Stomach (tissue), 9 donors: ENCODE measurements around the gene FLII. TPM values are rescaled to one million over a fixed set of nuclear protein-coding genes. Genes with fewer than 3 reads are reported as not detected.

Source experiments
- DNase-seq, 2 donors: peaks; one replicate each; pipeline versions ENCODE4 v3.0.0 to v3.0.0-alpha.2; 2013 to 2019
- H3K27ac ChIP-seq, 5 donors: fragments of 200-600 bp in 4 of 5; sonication (generic) in 4 of 5; one replicate each; pipeline ENCODE4 v1.5.1; 2013 to 2019; ENCODE audit warnings: mild to moderate bottlenecking in 1 of 5, moderate library complexity in 1 of 5
- H3K27me3 ChIP-seq, 3 donors: fragments of 200-600 bp; sonication (generic); one replicate each; pipeline ENCODE4 v1.5.1; 2017 to 2019; ENCODE audit warnings: mixed run types in 1 of 3
- H3K36me3 ChIP-seq, 4 donors: fragments of 200-600 bp; sonication (generic); 1 replicate in 3 of 4; 2 replicates in 1 of 4; pipeline ENCODE4 v1.5.1; 2016 to 2019
- H3K4me1 ChIP-seq, 4 donors: fragments of 200-600 bp; sonication (generic); one replicate each; pipeline ENCODE4 v1.5.1; 2016 to 2019
- H3K4me3 ChIP-seq, 4 donors: fragments of 200-600 bp; sonication (generic) in 3 of 4; one replicate each; pipeline ENCODE4 v1.5.1; 2016 to 2019; ENCODE audit warnings: mild to moderate bottlenecking in 1 of 4
- H3K9me3 ChIP-seq, 4 donors: fragments of 200-600 bp; sonication (generic); one replicate each; pipeline ENCODE4 v1.5.1; 2016 to 2019
- CTCF ChIP-seq, 7 experiments: fragments of 450-650 bp in 4 of 7; fragments of 200-600 bp in 3 of 7; sonication (generic) in 3 of 7; IDR thresholded peaks; one replicate each; pipeline ENCODE4 v1.5.1; 2016 to 2019; ENCODE audit warnings: antibody characterized with exemption in 7 of 7, control low read depth in 2 of 7, mild to moderate bottlenecking in 1 of 7
- EP300 ChIP-seq: sonication (generic); formaldehyde crosslinking; IDR thresholded peaks from one replicate; pipeline ENCODE4 v1.6.1; 2017; ENCODE audit warnings: antibody characterized with exemption
- POLR2A ChIP-seq, 4 donors: fragments of 450-650 bp; IDR thresholded peaks; one replicate each; pipeline ENCODE4 v1.6.1; 2016; ENCODE audit warnings: antibody characterized with exemption in 4 of 4, control low read depth in 2 of 4, mild to moderate bottlenecking in 1 of 4, moderate library complexity in 1 of 4
- POLR2AphosphoS5 ChIP-seq, 3 donors: sonication (generic); formaldehyde crosslinking; IDR thresholded peaks; one replicate each; pipeline ENCODE4 v1.6.1; 2016; ENCODE audit warnings: antibody characterized with exemption in 3 of 3
- WGBS, 5 donors: extraction: QIAGEN DNeasy Blood & Tissue Kit in 3 of 5; methylation state at CpG; one replicate each; pipeline versions ENCODE4 v1.1.5 to v1.1.7; 2013 to 2018; 5-methylcytosine and 5-hydroxymethylcytosine counted together
- intact Hi-C: fragments of 100-400 bp; cut with DNase I; formaldehyde crosslinking; loops from one replicate; pipeline ENCODE4 v1.15.1; 2023; ENCODE audit warnings: low total_unique reads
- polyA plus RNA-seq, 3 donors: library from polyadenylated mRNA; stranded (reverse); fragments of 200-250 nt; gene quantifications; one replicate each; pipeline ENCODE4 v1.2.3, GENCODE V29; 2013
- total RNA-seq, 5 donors: library from RNA; depleted of rRNA; stranded (reverse); fragments of >200 nt; gene quantifications; one replicate each; pipeline versions ENCODE4 v1.1.0 to v1.2.3, GENCODE V29; 2014 to 2016
- donor health status: healthy with polysubstance abuse.
- donor health status: Bipolar disorder and iron deficiency.
- donor health status: healthy.

FLII gene
- total and polyA plus RNA-seq, 8 donors, result 107 to 677 (median 323) TPM

- intact Hi-C loops, result no loop called here
- Histone ChIP-seq H3K4me3 (no peak overlapping the region), H3K36me3 (peaks cover 0 to 11% (median 6%) of the 10 kb centered on the region in 4 donors), H3K4me1 (peaks cover 16 to 26% (median 22%) of the 10 kb centered on the region in 4 donors), H3K27ac (no peak overlapping the region), H3K9me3 (no peaks in the 10 kb centered on the region), H3K27me3 (no peaks in the 10 kb centered on the region)
- no peak for TF ChIP-seq CTCF (IDR thresholded peaks at IDR 0.05)
- no peak for TF ChIP-seq EP300
- TF ChIP-seq POLR2A (IDR thresholded peaks at IDR 0.05), result no peak
- no peak for TF ChIP-seq POLR2AphosphoS5 (IDR thresholded peaks at IDR 0.05)
- 90 to 99% (median 98%) methylated on average over 5 of the region's 5 CpGs for WGBS, 5 donors
- no peak for DNase-seq
These were observed 30.9 kb downstream of the FLII start for GRCh38 chr17:18227635-18228034.

DNA sequence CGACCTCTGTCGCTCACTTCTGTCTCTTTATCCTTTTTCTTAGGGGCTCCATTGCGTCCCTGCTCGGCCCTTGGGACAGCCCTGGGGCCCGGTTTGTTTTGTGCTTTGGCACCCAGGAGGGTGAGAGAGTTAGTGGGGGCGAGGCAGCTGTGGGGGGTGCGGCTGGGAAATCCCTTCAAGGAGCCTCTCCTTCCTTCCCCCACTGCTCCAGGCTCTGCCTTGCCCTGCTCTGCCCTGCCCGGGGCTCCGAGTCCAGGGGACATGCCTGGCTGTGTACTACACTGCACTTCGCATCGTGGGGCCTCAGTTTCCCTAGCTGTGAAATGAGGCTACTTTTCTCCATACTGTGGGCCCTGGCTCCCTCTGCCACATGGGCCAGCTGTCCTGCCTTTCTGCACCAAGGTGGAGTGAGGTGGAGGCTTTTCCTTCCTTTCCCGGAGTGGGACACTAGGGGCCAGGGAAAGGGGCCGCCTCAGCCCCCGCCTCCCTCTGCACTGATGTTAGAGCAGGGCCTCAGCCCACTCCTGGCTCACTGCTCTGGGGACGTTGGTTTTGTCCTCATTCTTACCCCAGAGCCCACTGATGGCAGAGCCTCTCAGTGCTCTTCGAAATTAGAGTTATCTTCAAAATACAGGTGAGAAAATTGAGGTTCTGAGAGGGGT is 32.1 kb downstream of the FLII start:
- no peak for TF ChIP-seq POLR2A (IDR thresholded peaks at IDR 0.05)
- TF ChIP-seq EP300, result no peak
- TF ChIP-seq POLR2AphosphoS5 (IDR thresholded peaks at IDR 0.05), result no peak
- no peak for TF ChIP-seq CTCF (IDR thresholded peaks at IDR 0.05)
- Histone ChIP-seq H3K4me1 (peaks cover 16 to 26% (median 22%) of the 10 kb centered on the region in 4 donors), H3K27me3 (no peaks in the 10 kb centered on the region), H3K36me3 (no peaks in the 10 kb centered on the region), H3K4me3 (peak overlapping the region; percentile 63 to 72 (median 66)), H3K9me3 (no peaks in the 10 kb centered on the region), H3K27ac (peak overlapping the region in 2 of 5 donors; percentile 70 to 75)
- intact Hi-C loops, result no loop called here
- peak in 1 of 2 donors; percentile 51 for DNase-seq
- 21 to 31% (median 26%) methylated on average over 15 to 16 of the region's 16 CpGs for WGBS, 5 donors

DNA sequence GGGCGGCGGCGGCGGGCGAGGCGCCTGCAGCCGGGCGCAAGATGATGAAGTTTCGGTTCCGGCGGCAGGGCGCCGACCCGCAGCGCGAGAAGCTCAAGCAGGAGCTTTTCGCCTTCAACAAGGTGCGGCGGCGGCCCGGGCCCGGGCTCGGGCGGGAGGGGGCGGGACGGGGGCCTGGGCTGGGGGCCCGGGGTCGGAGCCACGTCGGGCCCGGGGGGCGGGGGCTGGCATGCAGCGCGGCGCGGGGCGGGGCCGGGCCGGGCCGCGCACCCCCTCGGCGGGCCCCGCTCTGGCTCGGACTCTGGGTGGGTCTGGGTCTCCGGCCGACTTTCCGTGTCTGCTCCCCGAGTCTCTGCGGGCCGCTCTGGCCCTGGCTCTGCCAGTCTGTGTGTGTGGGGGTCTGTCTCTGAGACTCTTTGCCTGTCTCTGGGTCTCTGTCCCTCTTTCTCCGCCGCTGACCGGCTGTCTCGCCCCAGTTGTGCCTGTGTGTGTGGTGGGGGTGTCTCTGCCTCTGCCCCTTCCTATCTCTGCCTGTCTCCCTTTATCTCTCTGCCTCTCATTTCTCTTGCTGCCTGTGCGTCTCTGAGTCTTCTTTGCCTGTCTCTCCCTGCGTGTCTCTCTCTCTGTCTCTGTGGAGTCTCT is 32.8 kb downstream of the FLII start:
- no peak for TF ChIP-seq POLR2AphosphoS5 (IDR thresholded peaks at IDR 0.05)
- no peak for TF ChIP-seq EP300
- TF ChIP-seq CTCF (IDR thresholded peaks at IDR 0.05), result no peak
- TF ChIP-seq POLR2A (IDR thresholded peaks at IDR 0.05), result no peak
- Histone ChIP-seq H3K4me3 (peak overlapping the region; percentile 63 to 72 (median 66)), H3K27ac (peak overlapping the region in 2 of 5 donors; percentile 70 to 75), H3K36me3 (no peaks in the 10 kb centered on the region), H3K9me3 (no peaks in the 10 kb centered on the region), H3K27me3 (no peaks in the 10 kb centered on the region), H3K4me1 (peaks cover 16 to 26% (median 22%) of the 10 kb centered on the region in 4 donors)
- DNase-seq, result no peak
- intact Hi-C loops, result no loop called here
- 0 to 2% (median 0%) methylated on average over 6 to 53 of the region's 57 CpGs for WGBS, 5 donors

- 0 to 5% (median 1%) methylated on average over 5 to 58 of the region's 60 CpGs for WGBS, 5 donors
- Histone ChIP-seq H3K27ac (peak within 1 kb of the TSS in 4 of 5 donors; percentile 0 to 75 (median 70)), H3K4me3 (peak within 1 kb of the TSS; percentile 63 to 72 (median 66)), H3K36me3 (no peaks in the 10 kb centered on the region), H3K27me3 (no peaks in the 10 kb centered on the region), H3K4me1 (peaks cover 16 to 26% (median 22%) of the 10 kb centered on the region in 4 donors), H3K9me3 (no peaks in the 10 kb centered on the region)
- intact Hi-C loops, result no loop called here
- TF ChIP-seq CTCF (IDR thresholded peaks at IDR 0.05), result no peak
- no peak for TF ChIP-seq EP300
- no peak for TF ChIP-seq POLR2A (IDR thresholded peaks at IDR 0.05)
- TF ChIP-seq POLR2AphosphoS5 (IDR thresholded peaks at IDR 0.05), result peak in 2 of 3 donors; percentile 13 to 73
- DNase-seq, result peak; percentile 98
These were observed 33.4 kb downstream of the FLII start, which contains the start of gene LLGL1 for GRCh38 chr17:18225121-18225641. TSS of gene LLGL1 (plus strand) at chr17:18225635. CDS start at chr17:18225683, 48 bp downstream.
